VCaP (cell line): ENCODE results near the gene RNF157.
"Not testable (repeated sequence)": the region's sequence is repeated elsewhere in the genome, so short reads cannot be mapped to it uniquely, and the experiment has no call there.

ENCODE experiments used
- H3K27ac ChIP-seq: fragments of 450-650 bp; 2 replicates; pipeline ENCODE4 v1.5.1; 2017
- TF ChIP-seq, protein P1 (sequence below): fragments of 450-650 bp; conservative IDR thresholded peaks from 2 replicates; pipeline ENCODE4 v1.5.1; 2017; ENCODE audit warnings: mild to moderate bottlenecking, moderate library complexity

Gene RNF157

DNA sequence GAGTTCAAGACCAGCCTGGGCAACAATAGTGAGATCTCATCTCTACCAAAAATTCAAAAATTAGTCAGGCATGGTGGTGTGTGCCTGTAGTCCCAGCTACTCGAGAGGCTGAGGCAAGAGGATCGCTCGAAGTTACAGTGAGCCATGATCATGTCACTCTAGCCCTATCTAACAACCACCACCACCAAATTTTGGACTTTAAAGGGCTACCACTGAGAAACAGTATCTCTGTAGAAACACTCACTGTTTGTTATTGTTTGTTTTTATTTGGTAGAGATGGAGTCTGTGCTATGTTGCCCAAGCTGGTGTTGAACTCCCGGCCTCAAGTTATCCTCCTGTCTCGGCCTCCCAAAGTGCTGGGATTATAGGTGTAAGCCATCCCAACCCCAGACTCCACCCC lies 23.6 kb upstream of the RNF157 start:
- H3K27ac ChIP-seq: peak overlapping the region; percentile 97
- TF ChIP-seq, protein P1, sequence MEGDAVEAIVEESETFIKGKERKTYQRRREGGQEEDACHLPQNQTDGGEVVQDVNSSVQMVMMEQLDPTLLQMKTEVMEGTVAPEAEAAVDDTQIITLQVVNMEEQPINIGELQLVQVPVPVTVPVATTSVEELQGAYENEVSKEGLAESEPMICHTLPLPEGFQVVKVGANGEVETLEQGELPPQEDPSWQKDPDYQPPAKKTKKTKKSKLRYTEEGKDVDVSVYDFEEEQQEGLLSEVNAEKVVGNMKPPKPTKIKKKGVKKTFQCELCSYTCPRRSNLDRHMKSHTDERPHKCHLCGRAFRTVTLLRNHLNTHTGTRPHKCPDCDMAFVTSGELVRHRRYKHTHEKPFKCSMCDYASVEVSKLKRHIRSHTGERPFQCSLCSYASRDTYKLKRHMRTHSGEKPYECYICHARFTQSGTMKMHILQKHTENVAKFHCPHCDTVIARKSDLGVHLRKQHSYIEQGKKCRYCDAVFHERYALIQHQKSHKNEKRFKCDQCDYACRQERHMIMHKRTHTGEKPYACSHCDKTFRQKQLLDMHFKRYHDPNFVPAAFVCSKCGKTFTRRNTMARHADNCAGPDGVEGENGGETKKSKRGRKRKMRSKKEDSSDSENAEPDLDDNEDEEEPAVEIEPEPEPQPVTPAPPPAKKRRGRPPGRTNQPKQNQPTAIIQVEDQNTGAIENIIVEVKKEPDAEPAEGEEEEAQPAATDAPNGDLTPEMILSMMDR: no peak

DNA sequence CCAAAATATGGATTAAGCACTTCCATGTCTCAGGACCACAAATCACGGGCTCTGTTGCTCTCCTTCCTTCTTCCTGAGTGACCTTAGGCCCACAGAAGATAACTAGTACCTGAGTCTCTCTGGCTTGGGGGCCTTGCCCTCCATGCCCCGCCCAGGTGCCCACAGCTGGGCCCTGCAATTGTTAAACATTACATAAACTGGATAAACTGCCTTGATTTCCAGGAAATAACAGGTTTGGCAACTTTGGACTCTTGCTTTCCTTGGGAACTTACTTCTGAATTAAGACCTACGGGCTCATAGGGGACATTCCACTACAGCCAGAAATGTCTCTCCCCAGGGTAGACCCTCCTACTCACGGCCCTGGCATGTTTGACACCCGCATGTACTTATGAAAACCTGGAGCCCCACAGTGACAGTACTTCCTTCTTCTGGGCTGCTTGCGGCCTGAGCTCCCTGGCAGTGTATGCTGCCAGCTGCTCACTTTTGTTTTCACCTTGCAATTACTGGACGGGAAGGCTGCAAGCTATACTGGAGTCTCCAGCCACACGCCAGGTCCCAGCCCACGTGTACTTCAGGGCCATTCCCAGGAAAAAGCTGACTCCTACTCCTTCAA lies 22.5 kb upstream of the RNF157 start:
- peak overlapping the region; percentile 97 for H3K27ac ChIP-seq

DNA sequence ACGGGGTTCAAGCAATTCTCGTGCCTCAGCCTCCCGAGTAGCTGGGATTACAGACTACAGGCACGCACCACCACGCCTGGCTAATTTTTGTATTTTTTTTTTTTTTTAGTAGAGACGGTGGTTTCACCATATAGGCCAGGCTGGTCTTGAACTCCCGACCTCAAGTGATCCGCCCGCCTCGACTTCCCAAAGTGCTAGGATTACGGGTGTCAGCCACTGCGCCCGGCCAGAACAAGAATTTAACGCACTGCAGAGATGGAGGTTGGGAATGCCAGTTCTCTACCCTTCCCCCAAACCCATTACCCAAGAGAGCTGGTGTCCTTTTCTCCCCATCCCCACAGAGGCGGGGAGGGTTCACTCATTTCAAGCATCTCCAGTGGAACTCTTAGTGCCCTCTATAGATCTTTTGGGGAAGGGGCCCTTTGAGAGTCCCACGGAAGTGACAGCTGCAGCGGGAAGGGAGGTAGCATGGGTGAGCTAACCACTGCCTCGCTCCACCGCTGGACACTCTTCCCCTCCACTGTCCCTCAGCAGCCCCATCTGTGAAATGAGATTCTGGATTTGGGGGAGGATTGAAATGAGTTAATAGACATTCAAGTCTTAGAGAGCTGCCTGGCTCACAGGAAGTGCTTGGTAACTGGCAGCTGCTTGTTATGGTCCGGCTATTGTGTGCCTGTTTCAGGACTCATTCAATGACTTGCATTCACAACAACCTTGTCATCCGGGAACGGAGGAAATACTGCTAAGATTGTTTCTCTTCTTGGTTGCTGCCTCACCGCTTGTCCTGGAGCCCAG lies 21.3 kb upstream of the RNF157 start:
- peak overlapping the region; percentile 97 for H3K27ac ChIP-seq
- TF ChIP-seq, protein P1: no peak

More for the DNA sequence above, 22.5 kb upstream of the RNF157 start:
- TF ChIP-seq, protein P1: no peak

DNA sequence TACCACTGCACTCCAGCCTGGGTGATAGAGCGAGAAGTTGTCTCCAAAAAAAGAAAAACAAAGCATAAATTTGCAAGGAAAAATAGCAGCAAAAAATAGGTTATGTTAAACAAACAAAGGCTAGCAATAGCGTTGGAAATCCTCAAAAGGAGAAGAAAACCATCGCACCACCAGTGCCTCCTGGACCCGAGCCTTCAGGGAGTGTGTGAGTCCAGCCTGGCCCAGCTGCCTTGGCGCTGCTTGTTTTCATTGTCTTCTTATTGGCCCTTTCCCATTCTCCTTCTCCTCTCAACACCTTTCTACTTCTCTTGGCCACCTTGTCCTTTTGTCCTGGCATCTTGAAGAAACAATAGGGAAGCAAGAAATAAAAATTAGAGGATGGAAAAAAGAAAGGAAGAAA lies 20.4 kb upstream of the RNF157 start:
- TF ChIP-seq, protein P1: no peak
- no peak overlapping the region; the same call in 1 of the 2 replicates for H3K27ac ChIP-seq

DNA sequence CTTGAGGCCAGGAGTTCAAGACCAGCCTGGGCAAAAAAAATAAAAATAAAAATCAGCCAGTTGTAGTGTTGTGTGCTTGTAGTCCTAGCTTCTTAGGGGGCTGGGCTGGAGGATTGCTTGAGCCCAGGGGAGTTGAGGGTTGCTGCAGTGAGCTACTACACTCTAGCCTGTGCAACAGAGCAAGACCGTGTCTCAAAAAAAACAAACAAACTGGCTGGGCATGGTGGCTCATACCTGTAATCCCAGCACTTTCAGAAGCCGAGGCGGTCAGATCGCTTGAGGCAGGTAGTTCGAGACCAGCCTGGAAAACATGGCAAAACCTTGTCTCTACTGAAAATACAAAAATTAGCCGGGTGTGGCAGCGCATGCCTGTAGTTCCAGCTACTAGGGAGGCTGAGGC lies 19.9 kb upstream of the RNF157 start:
- TF ChIP-seq, protein P1: no peak
- H3K27ac ChIP-seq: no peak overlapping the region

DNA sequence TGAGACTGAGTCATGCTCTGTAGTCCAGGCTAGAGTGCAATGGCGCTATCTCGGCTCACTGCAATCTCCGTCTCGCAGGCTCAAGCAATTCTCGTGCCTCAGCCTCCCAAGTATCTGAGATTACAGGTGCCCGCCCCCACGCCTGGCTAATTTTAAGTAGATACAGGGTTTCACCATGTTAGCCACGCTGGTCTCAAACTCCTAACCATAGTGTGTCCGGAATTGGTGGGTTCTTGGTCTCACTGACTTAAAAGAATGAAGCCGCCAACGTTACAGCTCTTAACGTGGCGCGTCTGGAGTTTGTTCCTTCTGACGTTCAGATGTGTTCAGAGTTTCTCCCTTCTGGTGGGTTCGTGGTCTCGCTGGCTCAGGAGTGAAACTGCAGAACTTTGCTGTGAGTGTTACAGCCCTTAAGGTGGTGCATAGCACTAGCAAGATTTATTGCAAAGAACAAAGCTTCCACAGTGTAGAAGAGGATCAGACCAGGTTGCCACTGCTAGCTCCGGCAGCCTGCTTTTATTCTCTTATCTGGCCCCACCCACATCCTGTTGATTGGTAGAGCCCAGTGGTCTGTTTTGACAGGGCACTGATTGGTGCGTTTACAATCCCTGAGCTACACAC lies 16.2 kb upstream of the RNF157 start:
- not testable (repeated sequence) for H3K27ac ChIP-seq

DNA sequence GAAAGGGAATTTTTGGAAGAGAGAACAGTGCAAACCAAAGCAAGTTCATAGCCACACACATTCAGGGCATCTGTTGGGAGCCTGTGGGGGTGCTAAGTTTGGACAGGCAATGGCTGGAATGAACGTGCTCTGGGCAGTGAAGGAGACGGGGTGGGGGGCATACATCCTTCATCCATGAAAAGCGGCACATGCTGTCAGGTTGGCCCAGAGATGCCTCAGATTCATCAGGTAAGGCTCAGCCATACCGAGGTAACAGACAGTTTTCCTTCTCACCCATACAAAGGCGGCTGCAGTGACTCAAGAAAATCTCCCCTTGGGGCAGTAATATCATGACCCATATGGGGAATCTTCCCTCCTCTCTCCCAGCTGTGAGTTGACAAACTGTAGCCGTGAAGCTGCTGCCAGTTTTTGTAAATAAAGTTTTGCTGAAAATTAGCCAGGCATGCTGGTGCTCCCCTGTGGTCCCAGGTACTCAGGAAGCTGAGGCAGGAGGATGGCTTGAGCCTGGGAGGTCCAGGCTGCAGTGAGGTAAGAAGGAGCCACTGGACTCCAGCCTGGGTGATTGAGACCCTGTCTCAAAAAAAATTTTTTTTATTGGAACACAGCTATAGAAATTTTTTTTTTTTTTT lies 15.6 kb upstream of the RNF157 start:
- no peak overlapping the region for H3K27ac ChIP-seq

More for the DNA sequence above, 15.6 kb upstream of the RNF157 start:
- TF ChIP-seq, protein P1: no peak
